Coronary artery (tissue), 2 donors: Measurements from ENCODE around the gene LRRC4.

Experiments
- DNase-seq: peaks from one replicate; pipeline ENCODE4 v3.0.0-alpha.2; 2017; ENCODE audit warnings: low spot score
- H3K27ac ChIP-seq, 2 donors: fragments of 200-600 bp; sonication (generic); one replicate each; pipeline ENCODE4 v1.5.1; 2016 to 2019
- H3K4me3 ChIP-seq: fragments of 200-600 bp; sonication (generic); 2 replicates; pipeline ENCODE4 v1.5.1; 2016; ENCODE audit warnings: mild to moderate bottlenecking, moderate library complexity
- CTCF ChIP-seq: fragments of 200-600 bp; sonication (generic); IDR thresholded peaks from one replicate; pipeline ENCODE4 v1.5.1; 2019; ENCODE audit warnings: antibody characterized with exemption

The LRRC4 gene

DNA sequence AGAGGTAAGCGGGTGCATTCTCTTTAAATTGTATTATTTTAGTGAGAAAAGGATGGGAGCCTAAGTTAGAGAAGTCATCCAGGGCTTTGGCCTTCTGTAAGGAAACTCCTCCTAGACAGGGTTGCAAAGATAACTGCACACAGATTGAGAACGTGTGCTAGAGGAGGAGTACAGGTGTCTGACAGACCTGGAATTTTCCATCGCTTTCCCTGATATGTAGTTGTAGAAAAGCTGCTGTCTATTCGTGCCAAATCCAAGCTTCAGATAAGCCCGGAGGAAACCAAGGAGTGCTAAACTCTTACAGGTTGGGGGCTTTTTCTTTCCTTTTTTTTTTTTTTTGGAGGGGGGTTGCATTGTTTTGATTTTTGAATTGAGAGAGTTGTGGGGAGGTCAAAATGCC, 23.1 kb downstream of the LRRC4 start:
- DNase-seq: no peak
- Histone ChIP-seq H3K27ac (no peak overlapping the region), H3K4me3 (no peak overlapping the region)
- no peak for TF ChIP-seq CTCF

GRCh38 chr7:128007303-128007680, 23.9 kb downstream of the LRRC4 start:
- DNase-seq: no peak

GRCh38 chr7:128006550-128007302, 24.5 kb downstream of the LRRC4 start:
- Histone ChIP-seq H3K4me3 (no peak overlapping the region), H3K27ac (no peak overlapping the region)
- no peak for DNase-seq
- TF ChIP-seq CTCF: no peak

More at GRCh38 chr7:128007303-128007680, 23.9 kb downstream of the LRRC4 start:
- no peak overlapping the region for H3K4me3 ChIP-seq
- H3K27ac ChIP-seq: no peak overlapping the region
- no peak for TF ChIP-seq CTCF

DNA sequence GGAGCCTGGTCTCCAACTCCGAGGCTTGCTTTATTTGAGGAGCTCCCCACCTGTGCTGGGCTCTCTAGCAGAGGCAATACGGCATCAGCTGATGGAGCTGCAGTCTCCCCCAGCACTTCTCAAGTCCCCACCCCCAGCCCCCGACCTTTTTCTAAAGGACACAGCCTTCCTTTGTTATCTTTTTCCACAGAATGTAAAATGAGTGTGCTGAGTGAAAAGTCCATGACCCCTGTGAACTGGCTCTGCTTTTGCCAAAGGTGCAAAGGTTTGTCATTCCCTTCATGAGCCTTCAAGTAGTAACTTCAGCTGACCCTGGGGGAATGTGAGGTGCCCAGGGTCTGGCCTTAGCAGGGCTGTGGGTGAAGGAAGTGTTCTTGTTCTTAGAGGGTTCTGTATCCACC, 25.5 kb downstream of the LRRC4 start:
- no peak for DNase-seq
- no peak overlapping the region for H3K27ac ChIP-seq
- no peak overlapping the region for H3K4me3 ChIP-seq
- TF ChIP-seq CTCF: no peak

GRCh38 chr7:128005117-128005516, 26.1 kb downstream of the LRRC4 start:
- no peak overlapping the region for H3K4me3 ChIP-seq
- no peak overlapping the region for H3K27ac ChIP-seq
- no peak for DNase-seq
- TF ChIP-seq CTCF: no peak

- no peak overlapping the region for H3K27ac ChIP-seq
- TF ChIP-seq CTCF: no peak
- DNase-seq: no peak
These were observed 26.6 kb downstream of the LRRC4 start for GRCh38 chr7:128004623-128005022.

GRCh38 chr7:128003787-128004186, 27.4 kb downstream of the LRRC4 start:
- H3K4me3 ChIP-seq: no peak overlapping the region
- H3K27ac ChIP-seq: no peak overlapping the region
- DNase-seq: no peak
- no peak for TF ChIP-seq CTCF

More at GRCh38 chr7:128004623-128005022, 26.6 kb downstream of the LRRC4 start:
- no peak overlapping the region for H3K4me3 ChIP-seq
